HG02798 (cell line): ENCODE measurements around the gene ARID4B.
A peak's percentile ranks its signal among the peaks of the same experiment; 100 is the strongest.
"Not testable (repeated sequence)": the region's sequence is repeated elsewhere in the genome, so short reads cannot be mapped to it uniquely, and the experiment has no call there.

ENCODE experiments used
- ATAC-seq: cut with Tn5 transposase; IDR thresholded peaks from one replicate; pipeline ENCODE4 v1.9.1; 2021; ENCODE audit warnings: mild to moderate bottlenecking; ENCODE audit not compliant: unreplicated experiment, poor library complexity

Gene ARID4B

DNA sequence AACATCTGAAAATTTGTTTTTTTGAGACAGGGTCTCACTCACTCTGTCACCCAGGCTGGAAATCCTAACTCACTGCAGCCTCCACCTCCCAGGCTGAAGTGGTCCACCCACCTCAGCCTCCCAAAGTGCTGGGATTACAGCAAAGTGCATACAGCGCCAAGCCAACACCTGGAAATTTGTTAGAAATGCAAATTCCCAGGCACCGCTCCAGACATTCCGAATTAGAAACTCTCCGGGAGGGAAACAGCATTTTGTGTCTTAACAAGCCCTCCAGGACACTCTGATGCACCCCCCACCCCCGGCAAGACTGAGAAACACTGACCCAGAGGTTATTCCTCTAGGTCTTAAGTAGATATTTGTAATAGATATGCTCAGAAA lies 49.1 kb downstream of the ARID4B start:
- no peak for ATAC-seq

DNA sequence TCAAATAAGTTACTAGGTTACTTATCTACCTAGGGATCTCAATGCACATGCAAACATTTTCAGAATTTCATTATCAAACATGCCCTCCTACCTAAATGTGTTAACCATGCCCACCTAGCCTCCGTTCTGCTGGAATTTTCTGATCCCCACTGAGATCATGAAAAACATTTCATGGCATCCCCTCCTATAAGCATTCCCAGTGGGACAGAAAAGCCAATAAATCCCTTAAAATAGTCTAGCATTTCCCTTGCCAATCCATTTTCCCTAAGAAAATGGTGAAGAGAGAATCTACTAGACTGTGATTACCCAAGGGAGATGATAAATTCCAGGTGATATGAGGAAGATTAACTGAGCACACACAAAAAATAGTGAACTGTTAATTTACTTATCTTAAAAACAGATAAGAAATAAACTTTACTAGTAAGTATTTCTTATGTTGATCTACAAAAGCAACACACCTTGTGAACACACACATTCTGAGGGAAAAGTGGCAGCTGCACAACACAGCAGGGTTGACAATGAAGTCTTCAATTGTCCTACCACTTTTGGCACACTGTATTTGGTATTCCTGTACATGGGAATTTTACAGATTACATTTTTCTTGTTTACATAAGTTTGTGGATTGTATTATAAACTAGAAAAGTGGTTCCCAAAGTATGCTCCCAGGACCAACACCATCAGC lies 49.6 kb downstream of the ARID4B start:
- ATAC-seq, result no peak

DNA sequence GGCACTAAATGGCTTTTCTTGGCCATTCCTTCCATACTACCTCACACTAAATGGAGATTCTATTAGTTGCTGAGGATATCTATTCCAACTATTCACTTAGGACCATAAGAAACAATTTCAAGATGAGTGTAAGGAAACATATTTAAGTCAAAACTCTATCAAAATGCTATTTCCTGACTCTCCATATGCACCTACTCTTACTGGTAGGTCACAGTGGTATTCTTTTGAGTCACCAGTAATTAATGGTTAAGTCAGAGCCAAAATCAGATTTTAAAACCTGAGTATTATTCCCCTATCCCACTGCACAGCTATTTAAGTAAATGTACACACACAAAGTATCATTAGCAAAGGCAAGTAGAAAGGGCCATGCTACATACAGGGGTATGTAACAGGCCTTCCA lies 50.3 kb downstream of the ARID4B start:
- ATAC-seq, result no peak

DNA sequence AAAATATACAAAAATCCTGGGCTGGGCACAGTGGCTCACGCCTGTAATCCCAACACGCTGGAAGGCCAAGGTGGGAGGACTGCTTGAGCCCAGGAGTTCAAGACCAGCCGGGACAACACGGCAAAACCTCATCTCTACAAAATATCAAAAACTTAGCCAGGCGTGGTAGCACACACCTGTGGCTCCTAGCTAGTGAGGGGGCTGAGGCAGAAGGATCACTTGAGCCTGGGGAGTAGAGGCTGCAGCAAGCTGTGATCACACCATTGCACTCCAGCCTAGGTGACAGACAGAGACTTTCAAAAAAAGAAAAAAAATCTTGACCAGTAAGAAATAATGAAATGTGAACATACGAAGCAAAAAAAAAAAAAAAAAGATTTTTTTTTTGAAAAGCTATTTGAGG lies 52.1 kb downstream of the ARID4B start:
- ATAC-seq, result no peak

DNA sequence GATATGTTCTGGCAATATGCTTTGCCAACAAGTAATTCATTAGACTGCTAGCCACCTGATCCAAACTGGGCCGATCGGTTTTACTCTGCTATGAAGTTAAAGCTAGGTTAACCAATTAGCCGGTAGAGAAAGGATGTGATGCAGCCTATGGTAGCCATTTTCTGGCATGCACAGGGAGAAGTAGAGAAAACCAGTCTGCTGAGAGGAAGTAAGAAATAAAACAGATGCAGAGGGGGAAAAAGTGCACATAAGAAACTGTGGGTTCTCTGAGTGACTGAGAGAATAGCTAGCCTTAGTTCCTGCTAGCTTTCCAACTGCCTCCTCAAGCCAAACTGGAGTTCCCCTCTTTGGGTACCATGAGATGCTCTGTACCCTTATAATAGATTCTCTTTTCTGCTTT lies 52.8 kb downstream of the ARID4B start:
- peak; percentile 77 for ATAC-seq

DNA sequence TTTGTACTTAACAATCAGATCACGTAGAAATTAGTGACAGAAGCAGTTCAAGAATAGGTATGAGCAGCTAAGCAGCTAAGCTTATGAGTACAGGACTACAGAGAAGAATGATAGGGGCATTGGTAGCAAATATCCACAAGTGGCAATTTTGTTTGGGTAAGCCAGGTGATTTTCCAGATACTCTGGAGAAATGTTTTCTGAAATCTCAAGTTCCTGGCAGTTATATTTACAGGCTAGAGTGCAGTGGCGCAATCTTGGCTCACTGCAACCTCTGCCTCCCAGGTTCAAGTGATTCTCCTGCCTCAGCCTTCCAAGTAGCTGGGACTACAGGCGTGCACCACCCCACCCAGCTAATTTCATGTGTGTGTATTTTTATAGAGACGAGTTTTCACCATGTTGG lies 55.1 kb downstream of the ARID4B start:
- ATAC-seq, result no peak

DNA sequence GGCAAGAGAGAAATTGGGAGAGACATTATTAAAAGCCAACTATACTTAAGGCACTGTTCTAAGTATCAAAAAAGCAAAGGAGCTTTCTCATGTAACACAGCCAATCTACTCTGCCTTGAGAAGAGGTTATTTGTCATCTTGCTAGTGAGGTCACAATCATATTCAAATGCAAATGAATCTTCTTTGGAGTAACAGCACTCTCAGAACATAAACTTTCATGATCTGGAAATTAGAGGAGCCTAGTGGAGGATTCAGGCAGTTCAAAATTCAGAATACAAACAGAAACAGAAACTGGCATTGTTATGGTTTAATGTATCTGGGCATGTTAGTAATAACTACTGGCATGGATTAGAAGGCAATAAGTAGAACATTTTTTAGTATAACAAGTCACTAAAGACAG lies 57.4 kb downstream of the ARID4B start:
- peak; percentile 38 for ATAC-seq

DNA sequence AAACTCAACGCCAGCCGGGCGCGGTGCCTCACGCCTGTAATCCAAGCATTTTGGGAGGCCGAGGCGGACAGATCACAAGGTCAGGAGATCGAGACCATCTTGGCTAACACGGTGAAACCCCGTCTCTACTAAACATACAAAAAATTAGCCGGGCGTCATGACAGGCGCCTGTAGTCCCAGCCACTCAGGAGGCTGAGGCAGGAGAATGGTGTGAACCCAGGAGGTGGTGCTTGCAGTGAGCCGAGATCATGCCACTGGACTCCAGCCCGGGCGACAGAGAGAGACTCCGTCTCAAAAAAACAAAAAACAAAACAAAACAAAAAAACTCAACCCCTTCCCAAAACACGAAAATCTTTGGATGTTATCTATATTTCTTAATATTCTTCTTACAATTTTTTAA lies 58.0 kb downstream of the ARID4B start:
- not testable (repeated sequence) for ATAC-seq

- no peak for ATAC-seq
Measured at GRCh38 chr1:235268379-235269125, 59.4 kb downstream of the ARID4B start.

- ATAC-seq, result no peak
Measured at GRCh38 chr1:235266967-235267366, 61.0 kb downstream of the ARID4B start.

DNA sequence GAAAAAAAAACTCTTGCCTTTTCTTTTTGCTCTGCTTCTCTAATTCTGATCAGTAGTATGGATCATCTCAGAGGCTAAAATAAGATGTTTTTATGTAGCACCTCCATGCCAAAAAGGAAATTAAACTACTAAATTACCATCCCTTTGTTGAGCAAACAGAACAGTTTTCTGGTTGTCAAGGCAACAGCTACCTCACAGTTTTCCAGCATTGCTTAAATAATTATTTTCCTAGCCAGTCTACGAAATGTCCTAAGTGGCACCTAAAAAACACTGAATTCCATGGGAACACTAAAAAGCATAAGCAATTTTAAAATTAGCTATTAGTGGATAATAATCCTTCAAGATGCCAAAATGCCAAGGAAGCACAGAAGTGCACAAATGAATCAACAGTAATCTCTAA lies 61.7 kb downstream of the ARID4B start:
- no peak for ATAC-seq

- ATAC-seq, result no peak
Measured at GRCh38 chr1:235265900-235266299, 62.1 kb downstream of the ARID4B start.

DNA sequence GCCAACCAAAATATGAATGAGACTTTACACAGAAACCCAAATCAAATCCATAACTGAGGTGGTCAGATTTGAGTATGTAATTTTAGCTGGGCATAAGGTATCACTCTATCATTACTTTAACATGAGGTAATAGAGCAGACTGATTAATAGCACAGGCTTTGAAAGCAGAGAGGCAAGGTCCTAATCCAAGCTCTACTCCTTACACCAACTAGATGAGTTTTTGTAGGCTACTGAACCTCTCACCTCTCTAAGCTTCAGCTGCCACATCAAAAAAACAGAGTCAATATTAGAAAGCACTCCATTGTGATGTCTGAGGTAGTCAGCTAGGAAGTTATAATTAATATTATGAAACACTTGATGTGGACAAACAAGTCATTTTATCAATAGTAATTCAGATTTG lies 63.7 kb downstream of the ARID4B start:
- no peak for ATAC-seq

DNA sequence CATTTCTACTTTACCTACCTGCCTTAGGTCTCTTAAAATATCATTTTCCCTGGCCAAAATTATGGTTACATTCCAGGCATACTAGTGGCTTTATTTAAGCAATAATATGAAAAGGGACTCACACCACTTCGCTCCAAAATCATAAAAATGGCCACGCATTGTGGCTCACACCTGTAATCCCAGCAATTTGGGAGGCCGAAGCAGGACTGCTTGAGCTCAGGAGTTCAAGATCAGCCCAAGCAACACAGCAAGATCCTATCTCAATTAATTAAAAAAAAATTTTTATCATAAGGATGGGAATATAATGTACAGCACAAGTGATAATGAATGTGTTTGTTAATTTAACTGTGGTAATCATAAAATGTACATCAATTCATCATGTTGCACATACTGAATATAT lies 65.4 kb downstream of the ARID4B start:
- no peak for ATAC-seq

- ATAC-seq, result no peak
Measured at GRCh38 chr1:235261243-235261642, 66.7 kb downstream of the ARID4B start.

- no peak for ATAC-seq
Measured at GRCh38 chr1:235259133-235259778, 68.7 kb downstream of the ARID4B start.

DNA sequence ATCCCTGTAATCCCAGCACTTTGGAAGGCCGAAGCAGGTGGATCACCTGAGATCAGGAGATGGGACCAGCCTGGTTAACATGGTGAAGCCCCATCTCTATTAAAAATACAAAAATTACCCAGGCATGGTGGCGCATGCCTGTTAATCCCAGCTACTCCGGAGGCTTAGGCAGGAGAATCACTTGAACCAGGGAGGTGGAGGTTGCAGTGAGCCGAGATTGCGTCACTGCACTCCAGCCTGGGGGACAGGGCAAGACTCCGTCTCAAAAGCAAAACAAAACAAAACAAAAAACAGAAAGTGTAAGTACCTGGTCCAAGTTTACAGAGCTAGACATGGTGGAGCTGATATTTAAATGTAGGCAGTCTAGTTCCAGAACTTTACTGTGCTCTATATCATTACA lies 69.9 kb downstream of the ARID4B start:
- ATAC-seq, result not testable (repeated sequence)

- no peak for ATAC-seq
Measured at GRCh38 chr1:235254721-235255120, 73.3 kb downstream of the ARID4B start.

DNA sequence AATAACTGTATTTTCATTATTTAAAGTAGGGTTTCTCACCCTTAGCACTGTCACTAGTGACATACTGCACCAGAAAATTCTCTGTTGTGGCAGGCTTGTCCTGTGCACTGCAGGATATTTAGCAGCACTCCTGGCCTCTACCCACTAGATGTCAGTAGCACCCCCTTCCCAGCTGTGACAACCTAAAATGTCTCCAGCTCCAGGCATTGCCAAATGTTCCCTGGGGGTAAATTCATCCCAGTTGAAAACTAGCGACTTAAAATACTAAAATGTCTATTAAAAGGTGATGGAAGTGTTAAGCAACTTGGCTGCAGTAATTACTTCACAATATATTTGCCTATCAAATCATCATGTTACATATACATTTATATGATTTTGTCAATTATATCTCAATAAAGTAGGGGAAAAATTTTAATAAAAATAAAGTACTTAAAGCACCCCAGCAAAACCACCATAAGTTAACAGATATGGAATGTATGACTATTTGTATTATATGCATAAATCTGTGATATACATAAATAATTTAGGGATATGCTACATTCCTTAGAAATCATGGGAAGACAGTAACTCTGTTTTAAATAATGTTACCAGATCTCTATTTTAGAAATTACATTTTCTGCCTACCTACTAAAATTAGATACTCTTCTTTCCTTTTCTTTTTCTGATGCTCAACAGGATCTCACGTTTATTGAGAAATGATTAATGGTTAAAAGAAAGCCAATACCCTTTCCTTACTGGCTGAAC lies 74.6 kb downstream of the ARID4B start:
- ATAC-seq, result peak; percentile 75

- no peak for ATAC-seq
Measured at GRCh38 chr1:235250430-235250829, 77.5 kb downstream of the ARID4B start.
